Endothelial cell of umbilical vein (primary cell): ENCODE measurements around the gene METTL9. TPM values are rescaled to one million over a fixed set of nuclear protein-coding genes. Genes with fewer than 3 reads are reported as not detected.
"Not testable (repeated sequence)": the region's sequence is repeated elsewhere in the genome, so short reads cannot be mapped to it uniquely, and the experiment has no call there.

ENCODE experiments used
- BruUV-seq: library from RNA; stranded (reverse); fragments of 400-500 nt; replicated peaks from 2 replicates; lab custom pipeline; 2021; lab: Mats Ljungman, UMichigan
- CTCF ChIA-PET: fragments of 300-600, 350-600 bp; sonication (Branson Sonifier 250); formaldehyde crosslinking; loops from one replicate; lab custom pipeline; 2021; ENCODE audit warnings: antibody characterized with exemption, inconsistent platforms; lab: Charles Lee
- POLR2A ChIA-PET: fragments of 300-600, 350-600 bp; sonication (Branson Sonifier 250); formaldehyde crosslinking; loops from one replicate; lab custom pipeline; 2021; ENCODE audit warnings: antibody characterized with exemption, inconsistent platforms; lab: Charles Lee
- DNase-seq: peaks from one replicate; pipeline ENCODE4 v3.0.0-alpha.2; 2011; ENCODE audit warnings: low read depth, low spot score
- FAIRE-seq: peaks from 2 replicates; lab custom pipeline; 2011; peaks lifted over from hg19 to GRCh38; lab: Jason Lieb, UNC
- H2AFZ ChIP-seq: 2 replicates; pipeline ENCODE4 v1.6.0; 2012; ENCODE audit warnings: low read depth, low read length, control low read depth, inconsistent platforms
- H3K27ac ChIP-seq: 2 replicates; pipeline ENCODE4 v1.5.1; 2011; ENCODE audit warnings: low read depth, mild to moderate bottlenecking, control low read depth, low read length, moderate library complexity; ENCODE audit not compliant: insufficient read depth
- H3K27me3 ChIP-seq, 2 experiments: 2 replicates each; pipeline versions ENCODE4 v1.6.0 to v1.6.1; 2011; ENCODE audit warnings: low read length in 2 of 2, mixed read lengths in 1 of 2; ENCODE audit not compliant: control insufficient read depth in 2 of 2, insufficient read depth in 2 of 2
- H3K36me3 ChIP-seq, 2 experiments: 2 replicates in 1 of 2; 3 replicates in 1 of 2; pipeline ENCODE4 v1.5.1; 2011; ENCODE audit warnings: low read length in 2 of 2, mild to moderate bottlenecking in 1 of 2, moderate library complexity in 1 of 2; ENCODE audit not compliant: control insufficient read depth in 2 of 2, insufficient read depth in 2 of 2; ENCODE audit errors: extremely low read depth in 1 of 2
- H3K4me1 ChIP-seq: 3 replicates; pipeline ENCODE4 v1.5.1; 2011; ENCODE audit warnings: mild to moderate bottlenecking, low read length; ENCODE audit not compliant: control insufficient read depth, insufficient read depth; ENCODE audit errors: extremely low read depth
- H3K4me2 ChIP-seq: 2 replicates; pipeline ENCODE4 v1.6.1; 2011; ENCODE audit warnings: low read length, control low read depth, mixed read lengths; ENCODE audit not compliant: insufficient read depth
- H3K4me3 ChIP-seq, 3 experiments: fragments of 200-600 bp in 1 of 3; sonication (generic), shearing (Covaris generic) in 1 of 3; replicated peaks in 1 of 3; 2 replicates each; pipeline ENCODE4 v1.5.1; 2011 to 2016; ENCODE audit warnings: control low read depth in 3 of 3, low read length in 3 of 3, mild to moderate bottlenecking in 2 of 3, inconsistent platforms in 1 of 3, low read depth in 1 of 3, moderate library complexity in 1 of 3; ENCODE audit not compliant: insufficient read depth in 1 of 3
- H3K79me2 ChIP-seq: 2 replicates; pipeline ENCODE4 v1.6.0; 2012; ENCODE audit warnings: low read length, inconsistent platforms; ENCODE audit not compliant: control insufficient read depth, insufficient read depth
- H3K9ac ChIP-seq: replicated peaks from 2 replicates; pipeline ENCODE3; 2011; ENCODE audit warnings: low read length, control low read depth; ENCODE audit not compliant: insufficient read depth; ENCODE audit errors: extremely low read depth
- H3K9me1 ChIP-seq: replicated peaks from 3 replicates; pipeline ENCODE4 v1.6.0; 2011; ENCODE audit warnings: mild to moderate bottlenecking, low read length; ENCODE audit not compliant: control insufficient read depth, insufficient read depth; ENCODE audit errors: extremely low read depth
- H3K9me3 ChIP-seq: replicated peaks from 2 replicates; pipeline ENCODE4 v1.5.1; 2012; ENCODE audit warnings: low read length, inconsistent platforms; ENCODE audit not compliant: control insufficient read depth, insufficient read depth
- H4K20me1 ChIP-seq: replicated peaks from 2 replicates; pipeline ENCODE3; 2011; ENCODE audit warnings: mild to moderate bottlenecking, low read length; ENCODE audit not compliant: control insufficient read depth, insufficient read depth; ENCODE audit errors: extremely low read depth
- EZH2 ChIP-seq: IDR thresholded peaks from 2 replicates; pipeline ENCODE4 v1.6.1; 2012; ENCODE audit warnings: borderline replicate concordance, low read depth, mild to moderate bottlenecking, moderate library complexity, low read length, inconsistent platforms; ENCODE audit not compliant: severe bottlenecking
- FOS ChIP-seq: IDR thresholded peaks from 2 replicates; pipeline ENCODE4 v1.6.1; 2011; ENCODE audit warnings: mild to moderate bottlenecking, low read length, moderate library complexity, borderline replicate concordance; ENCODE audit not compliant: insufficient read depth
- GATA2 ChIP-seq: IDR thresholded peaks from 2 replicates; pipeline ENCODE4 v1.7.0; 2011; ENCODE audit warnings: low read depth, mild to moderate bottlenecking, moderate library complexity, mixed read lengths, low read length; ENCODE audit not compliant: insufficient read length, insufficient read depth
- JUN ChIP-seq: IDR thresholded peaks from 2 replicates; pipeline ENCODE4 v1.6.1; 2011; ENCODE audit warnings: borderline replicate concordance, low read depth; ENCODE audit not compliant: insufficient read length, insufficient read depth
- MYC ChIP-seq: IDR thresholded peaks from one replicate; pipeline ENCODE4 v1.6.1; 2011; ENCODE audit warnings: mild to moderate bottlenecking, low read depth, low read length
- POLR2A ChIP-seq: IDR thresholded peaks from 2 replicates; pipeline ENCODE4 v1.6.1; 2012; ENCODE audit warnings: low read depth, mild to moderate bottlenecking, control low read depth, low read length
- POLR2AphosphoS5 ChIP-seq: IDR thresholded peaks from 2 replicates; pipeline ENCODE4 v1.6.1; 2012; ENCODE audit warnings: low read depth, mild to moderate bottlenecking, control low read depth, low read length, moderate library complexity; ENCODE audit not compliant: insufficient read depth
- dilution Hi-C: fragments of 300-500 bp; cut with MboI; formaldehyde crosslinking; loops from one replicate; pipeline ENCODE4 v1.15.0; 2019; ENCODE audit warnings: low sequenced_read_pairs; ENCODE audit not compliant: extremely low pct_ligation_motif_present
- intact Hi-C: fragments of 100-400 bp; cut with micrococcal nuclease; formaldehyde crosslinking; loops from one replicate; pipeline ENCODE4 v1.10.0; 2022
- polyA plus RNA-seq, 4 experiments: library from polyadenylated mRNA; depleted of rRNA in 3 of 4; stranded (reverse) in 3 of 4; unstranded in 1 of 4; fragments of >200 nt; gene quantifications; 2 replicates each; pipeline versions ENCODE4 v1.2.1 to v1.2.3, GENCODE V29; 2011 to 2012; ENCODE audit warnings: missing spikeins in 1 of 4
- total RNA-seq: library from RNA; stranded (reverse); gene quantifications from 2 replicates; pipeline ENCODE4 v1.2.3, GENCODE V29; 2021
- TF ChIP-seq, protein P1 (sequence below): IDR thresholded peaks from 2 replicates; pipeline ENCODE4 v1.6.1; 2011; ENCODE audit not compliant: insufficient read depth, insufficient read length
- TF ChIP-seq, protein P2 (sequence below), 2 donors: IDR thresholded peaks; 1 replicate in 1 of 2; 2 replicates in 1 of 2; pipeline ENCODE4 v1.5.1; 2011; ENCODE audit warnings: low read length in 2 of 2, mild to moderate bottlenecking in 2 of 2, moderate library complexity in 2 of 2, control low read depth in 1 of 2, inconsistent platforms in 1 of 2, low read depth in 1 of 2; ENCODE audit not compliant: insufficient read depth in 1 of 2; ENCODE audit errors: extremely low read depth in 1 of 2

METTL9 gene
- total and polyA plus RNA-seq, 2 donors (not counting 3 experiments of a cell fraction or from before 2014, with no cell fraction given), result 53.8 to 121 TPM

DNA sequence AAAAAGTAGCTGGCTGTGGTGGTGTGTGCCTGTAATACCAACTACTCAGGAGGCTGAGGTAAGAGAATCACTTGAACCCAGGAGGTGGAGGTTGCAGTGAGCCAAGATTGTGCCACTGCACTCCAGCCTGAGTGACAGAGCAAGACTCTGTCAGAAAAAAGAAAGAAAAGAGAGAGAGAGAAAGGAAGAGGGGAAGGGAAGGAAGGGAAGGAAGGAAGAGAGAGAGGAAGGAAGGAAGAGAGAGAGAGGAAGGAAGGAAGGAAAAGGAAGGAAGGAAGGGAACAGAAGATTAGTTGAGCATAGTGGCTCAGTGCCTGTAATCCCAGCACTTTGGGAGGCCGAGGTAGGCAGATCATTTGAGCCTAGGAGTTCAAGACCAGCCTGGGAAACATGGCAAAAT lies 35.0 kb upstream of the METTL9 start:
- H3K79me2 ChIP-seq, BruUV-seq, H2AFZ ChIP-seq, H3K9me3 ChIP-seq, H3K4me1 ChIP-seq, H3K27ac ChIP-seq, H4K20me1 ChIP-seq, H3K4me2 ChIP-seq, H3K9ac ChIP-seq, POLR2A ChIA-PET, H3K36me3 ChIP-seq, DNase-seq, H3K4me3 ChIP-seq, dilution Hi-C loops, intact Hi-C loops, H3K9me1 ChIP-seq: not testable (repeated sequence)
- FAIRE-seq, result peak; percentile 26
- peaks cover 6 to 20% of the 10 kb centered on the region in 2 experiments for H3K27me3 ChIP-seq
- CTCF ChIA-PET, result interaction anchor here (1.6 kb wide), 1 partner anchor 10 kb away, joined by 3 read pairs; no protein-coding TSS in a partner anchor

DNA sequence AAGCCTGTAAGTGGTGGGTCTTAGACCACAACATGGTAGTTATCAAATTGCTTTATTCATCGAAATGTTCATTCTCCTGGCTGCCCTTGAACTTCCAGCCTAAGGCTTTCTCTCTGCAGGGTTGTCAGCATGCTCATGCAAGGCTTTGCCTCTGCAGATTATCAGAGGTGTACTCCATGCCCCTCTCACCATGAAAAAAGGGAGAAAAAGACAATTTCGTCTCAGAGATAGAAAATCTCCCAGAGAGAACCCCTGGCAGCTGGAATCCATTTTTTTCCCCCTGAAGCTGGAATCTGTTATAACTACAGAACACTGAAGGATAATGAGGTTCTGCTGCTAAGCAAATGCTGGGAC lies 33.9 kb upstream of the METTL9 start:
- BruUV-seq, result no TSS peak
- intact Hi-C loops (no loop called here), dilution Hi-C loops (no loop called here)
- Histone ChIP-seq H3K4me2 (no peak overlapping the region), H4K20me1 (no peaks in the 10 kb centered on the region), H3K9ac (no peak overlapping the region), H3K4me3 (no peak overlapping the region), H3K27me3 (peaks cover 6 to 20% of the 10 kb centered on the region in 2 experiments), H3K27ac (no peak overlapping the region), H3K9me3 (no peaks in the 10 kb centered on the region), H3K79me2 (no peaks in the 10 kb centered on the region), H2AFZ (no peak overlapping the region), H3K9me1 (no peaks in the 10 kb centered on the region), H3K4me1 (no peaks in the 10 kb centered on the region), H3K36me3 (no peaks in the 10 kb centered on the region)
- ChIA-PET CTCF (no interaction called here), POLR2A (no interaction called here)
- FAIRE-seq (no peak), DNase-seq (no peak)
- TF ChIP-seq POLR2AphosphoS5, result no peak
- no peak for TF ChIP-seq POLR2A
- no peak for TF ChIP-seq JUN
- no peak for TF ChIP-seq EZH2
- TF ChIP-seq MYC, result no peak
- TF ChIP-seq, protein P1, sequence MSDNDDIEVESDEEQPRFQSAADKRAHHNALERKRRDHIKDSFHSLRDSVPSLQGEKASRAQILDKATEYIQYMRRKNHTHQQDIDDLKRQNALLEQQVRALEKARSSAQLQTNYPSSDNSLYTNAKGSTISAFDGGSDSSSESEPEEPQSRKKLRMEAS, result no peak
- no peak for TF ChIP-seq FOS
- TF ChIP-seq, protein P2, sequence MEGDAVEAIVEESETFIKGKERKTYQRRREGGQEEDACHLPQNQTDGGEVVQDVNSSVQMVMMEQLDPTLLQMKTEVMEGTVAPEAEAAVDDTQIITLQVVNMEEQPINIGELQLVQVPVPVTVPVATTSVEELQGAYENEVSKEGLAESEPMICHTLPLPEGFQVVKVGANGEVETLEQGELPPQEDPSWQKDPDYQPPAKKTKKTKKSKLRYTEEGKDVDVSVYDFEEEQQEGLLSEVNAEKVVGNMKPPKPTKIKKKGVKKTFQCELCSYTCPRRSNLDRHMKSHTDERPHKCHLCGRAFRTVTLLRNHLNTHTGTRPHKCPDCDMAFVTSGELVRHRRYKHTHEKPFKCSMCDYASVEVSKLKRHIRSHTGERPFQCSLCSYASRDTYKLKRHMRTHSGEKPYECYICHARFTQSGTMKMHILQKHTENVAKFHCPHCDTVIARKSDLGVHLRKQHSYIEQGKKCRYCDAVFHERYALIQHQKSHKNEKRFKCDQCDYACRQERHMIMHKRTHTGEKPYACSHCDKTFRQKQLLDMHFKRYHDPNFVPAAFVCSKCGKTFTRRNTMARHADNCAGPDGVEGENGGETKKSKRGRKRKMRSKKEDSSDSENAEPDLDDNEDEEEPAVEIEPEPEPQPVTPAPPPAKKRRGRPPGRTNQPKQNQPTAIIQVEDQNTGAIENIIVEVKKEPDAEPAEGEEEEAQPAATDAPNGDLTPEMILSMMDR (IDR thresholded peaks at IDR 0.05; ENCODE audit: extremely low read depth in 1 of 2, insufficient read depth in 1 of 2, low read depth in 1 of 2, low read length in 2 of 2), result no peak
- no peak for TF ChIP-seq GATA2
